GM12878 (cell line): Measurements from ENCODE around the gene ESRRG. TPM values are rescaled to one million over a fixed set of nuclear protein-coding genes. Genes with fewer than 3 reads are reported as not detected.

Source experiments
- ATAC-seq: fragments of 200-7000 bp; cut with Tn5 transposase; 3 replicates; pipeline ENCODE4 v1.9.1; 2020; ENCODE audit warnings: mild to moderate bottlenecking, moderate library complexity
- BruUV-seq: library from RNA; stranded (reverse); fragments of 400-500 nt; replicated peaks from 2 replicates; lab custom pipeline; 2021; lab: Mats Ljungman, UMichigan
- CTCF ChIA-PET: fragments of 300-600 bp; sonication (Branson Sonifier 250); formaldehyde crosslinking; extraction: SDS; loops from one replicate; lab custom pipeline; 2021; ENCODE audit warnings: inconsistent platforms; lab: Yijun Ruan, JAX
- POLR2A ChIA-PET: fragments of 350-600 bp; formaldehyde crosslinking; extraction: SDS; loops from one replicate; lab custom pipeline; 2021; ENCODE audit warnings: inconsistent platforms; lab: Charles Lee
- RAD21 ChIA-PET: fragments of 300-600 bp; sonication (Branson Sonifier 250); formaldehyde crosslinking; loops from one replicate; lab custom pipeline; 2023; ENCODE audit warnings: antibody characterized with exemption; ENCODE audit not compliant: unreplicated experiment; lab: Charles Lee
- SMC1A ChIA-PET: fragments of 300-600 bp; sonication (Branson Sonifier 250); formaldehyde crosslinking; loops from one replicate; lab custom pipeline; 2023; ENCODE audit not compliant: unreplicated experiment, uncharacterized antibody; lab: Charles Lee
- DNase-seq: peaks from one replicate; pipeline ENCODE4 v3.0.0-alpha.2; 2011; ENCODE audit warnings: low read depth, low spot score
- FAIRE-seq: peaks from 3 replicates; lab custom pipeline; 2011; peaks lifted over from hg19 to GRCh38; lab: Jason Lieb, UNC
- H2AFZ ChIP-seq: 2 replicates; pipeline ENCODE4 v1.6.0; 2011; ENCODE audit warnings: low read depth, low read length, control low read depth; ENCODE audit not compliant: control insufficient read depth
- H3K27ac ChIP-seq: 2 replicates; pipeline ENCODE4 v1.5.1; 2011; ENCODE audit warnings: control low read depth; ENCODE audit not compliant: control insufficient read depth, insufficient read depth
- H3K27me3 ChIP-seq, 2 experiments: replicated peaks in 1 of 2; 2 replicates each; pipeline versions ENCODE4 v1.6.0 to v1.6.1; 2011; ENCODE audit warnings: low read length in 1 of 2; ENCODE audit not compliant: control insufficient read depth in 2 of 2, insufficient read depth in 2 of 2
- H3K36me3 ChIP-seq, 2 experiments: 2 replicates each; pipeline ENCODE4 v1.5.1; 2011; ENCODE audit warnings: low read length in 1 of 2; ENCODE audit not compliant: control insufficient read depth in 2 of 2, insufficient read depth in 2 of 2
- H3K4me1 ChIP-seq: 2 replicates; pipeline ENCODE4 v1.6.1; 2011; ENCODE audit warnings: mild to moderate bottlenecking, low read length, moderate library complexity, mixed read lengths; ENCODE audit not compliant: control insufficient read depth, insufficient read depth
- H3K4me2 ChIP-seq: 2 replicates; pipeline ENCODE4 v1.6.0; 2011; ENCODE audit warnings: control low read depth; ENCODE audit not compliant: control insufficient read depth, insufficient read depth
- H3K4me3 ChIP-seq: fragments of 200-600 bp; sonication (generic); 2 replicates; pipeline ENCODE4 v1.5.1; 2016
- H3K79me2 ChIP-seq: 2 replicates; pipeline ENCODE4 v1.6.0; 2011; ENCODE audit warnings: low read length; ENCODE audit not compliant: control insufficient read depth, insufficient read depth
- H3K9ac ChIP-seq: 2 replicates; pipeline ENCODE4 v1.8.0; 2011; ENCODE audit warnings: low read length, control low read depth, mixed read lengths; ENCODE audit not compliant: control insufficient read depth, insufficient read depth
- H3K9me3 ChIP-seq: replicated peaks from 3 replicates; pipeline ENCODE4 v1.5.1; 2011; ENCODE audit warnings: mild to moderate bottlenecking, low read length; ENCODE audit not compliant: control insufficient read depth, insufficient read depth
- H4K20me1 ChIP-seq: 2 replicates; pipeline ENCODE4 v1.6.0; 2011; ENCODE audit not compliant: control insufficient read depth, insufficient read depth
- CREB1 ChIP-seq: IDR thresholded peaks from 2 replicates; pipeline ENCODE4 v1.6.1; 2012; ENCODE audit warnings: low read depth, mild to moderate bottlenecking, inconsistent platforms
- EED ChIP-seq: sonication (generic); IDR thresholded peaks from 2 replicates; pipeline ENCODE4 v1.6.1; 2016; ENCODE audit warnings: antibody characterized with exemption, low read depth
- ELK1 ChIP-seq: IDR thresholded peaks from 2 replicates; pipeline ENCODE4 v1.6.1; 2012; ENCODE audit warnings: low read depth, low read length, improper control_type of control experiment
- EP300 ChIP-seq, 2 experiments: fragments of 150-350 bp in 1 of 2; IDR thresholded peaks; 2 replicates each; pipeline ENCODE4 v1.6.1; 2011 to 2012; ENCODE audit warnings: low read depth in 2 of 2, low read length in 2 of 2, borderline replicate concordance in 1 of 2, improper control_type of control experiment in 1 of 2, inconsistent platforms in 1 of 2; ENCODE audit not compliant: control insufficient read depth in 1 of 2
- ESRRA ChIP-seq: IDR thresholded peaks from 2 replicates; pipeline ENCODE4 v1.6.1; 2012; ENCODE audit warnings: mild to moderate bottlenecking, low read length, improper control_type of control experiment
- FOS ChIP-seq: IDR thresholded peaks from 3 replicates; pipeline ENCODE4 v1.6.1; 2011; ENCODE audit warnings: borderline replicate concordance; ENCODE audit not compliant: insufficient read length; ENCODE audit errors: extremely low read depth
- HCFC1 ChIP-seq: fragments of 150-350 bp; IDR thresholded peaks from 2 replicates; pipeline ENCODE4 v1.6.1; 2014; ENCODE audit warnings: low read length
- IRF5 ChIP-seq: fragments of 450-650 bp; IDR thresholded peaks from 2 replicates; pipeline ENCODE4 v1.6.1; 2017; ENCODE audit warnings: borderline replicate concordance
- SMAD1 ChIP-seq: fragments of 450-650 bp; IDR thresholded peaks from 2 replicates; pipeline ENCODE4 v1.6.1; 2018; ENCODE audit warnings: mild to moderate bottlenecking, low read depth; ENCODE audit not compliant: partially characterized antibody
- USF1 ChIP-seq: IDR thresholded peaks from 2 replicates; pipeline ENCODE4 v1.6.1; 2011; ENCODE audit warnings: borderline replicate concordance, low read depth, mild to moderate bottlenecking, moderate library complexity, mixed read lengths, low read length; ENCODE audit not compliant: insufficient read depth; ENCODE audit errors: extremely low read length
- YY1 ChIP-seq: IDR thresholded peaks from 2 replicates; pipeline ENCODE4 v1.6.1; 2011; ENCODE audit warnings: low read depth, mild to moderate bottlenecking, low read length
- ZBED1 ChIP-seq: IDR thresholded peaks from 2 replicates; pipeline ENCODE4 v1.6.1; 2016; ENCODE audit warnings: borderline replicate concordance
- ZBTB11 ChIP-seq: fragments of 450-650 bp; formaldehyde crosslinking; IDR thresholded peaks from 2 replicates; pipeline ENCODE4 v1.5.0; 2022; ENCODE audit warnings: mild to moderate bottlenecking, missing genetic modification characterization
- ZNF207 ChIP-seq: fragments of 450-650 bp; IDR thresholded peaks from 2 replicates; pipeline ENCODE4 v1.6.1; 2014; ENCODE audit warnings: antibody characterized with exemption, mild to moderate bottlenecking, borderline replicate concordance
- ZNF24 ChIP-seq: fragments of 450-650 bp; IDR thresholded peaks from 2 replicates; pipeline ENCODE4 v1.6.1; 2017; ENCODE audit warnings: antibody characterized with exemption, mild to moderate bottlenecking
- WGBS: methylation state at CpG from one replicate; pipeline ENCODE4 v1.1.6; 2016; ENCODE audit warnings: low lambda C conversion rate; ENCODE audit not compliant: insufficient replicate concordance, insufficient coverage; ENCODE audit errors: missing lambda C conversion rate; 5-methylcytosine and 5-hydroxymethylcytosine counted together
- in situ Hi-C: fragments of 300-500 bp; cut with MboI; formaldehyde crosslinking; loops from 9 replicates; pipeline ENCODE4 v1.14.3; 2018; ENCODE audit warnings: mixed read lengths
- intact Hi-C: fragments of 100-400 bp; cut with micrococcal nuclease; formaldehyde crosslinking; loops from one replicate; pipeline ENCODE4 v1.14.2; 2022; ENCODE audit not compliant: unreplicated experiment
- polyA plus RNA-seq, 11 experiments: library from polyadenylated mRNA; depleted of rRNA in 4 of 11; unstranded in 6 of 11; stranded (reverse) in 5 of 11; fragments of >200 nt; fragmentation: Nextera tagmentation in 4 of 11; fragmentation: Illumina TruSeq in 1 of 11; extraction: Ambion mirVana in 4 of 11; extraction: Trizol in 1 of 11; gene quantifications; 1 replicate in 1 of 11; 2 replicates in 10 of 11; pipeline versions ENCODE4 v1.2.1 to v1.2.3, GENCODE V29; 2011 to 2016; ENCODE audit warnings: inconsistent platforms in 2 of 11, missing spikeins in 2 of 11, low read depth in 1 of 11
- total RNA-seq, 4 experiments: library from RNA; depleted of rRNA in 3 of 4; stranded (reverse); fragments of >200 nt in 3 of 4; fragmentation: Illumina TruSeq in 1 of 4; extraction: Trizol in 1 of 4; gene quantifications; 2 replicates each; pipeline versions ENCODE4 v1.2.1 to v1.2.3, GENCODE V29; 2013 to 2021

Gene ESRRG
- total and polyA plus RNA-seq, 10 of the 15 experiments (the other 5 are each of a cell fraction or from before 2014, with no cell fraction given) = 0.03 TPM; not detected in 9

GRCh38 chr1:216765346-216766300 lies 42.4 kb upstream of the ESRRG start:
- intact Hi-C loops (no loop called here), in situ Hi-C loops (no loop called here)
- Histone ChIP-seq H3K36me3 (no peaks in the 10 kb centered on the region), H2AFZ (no peak overlapping the region), H3K9me3 (no peaks in the 10 kb centered on the region), H3K4me3 (no peak overlapping the region), H3K27me3 (no peaks in the 10 kb centered on the region), H3K27ac (no peak overlapping the region), H3K9ac (no peak overlapping the region), H3K4me2 (no peak overlapping the region), H3K79me2 (no peaks in the 10 kb centered on the region), H3K4me1 (no peaks in the 10 kb centered on the region), H4K20me1 (no peaks in the 10 kb centered on the region)
- ChIA-PET RAD21 (no interaction called here), POLR2A (no interaction called here), SMC1A (interaction anchor here (0.5 to 0.7 kb wide), 2 partner anchors 13 to 19 kb away, joined by 3 read pairs; no protein-coding TSS in a partner anchor), CTCF (no interaction called here)
- no TSS peak for BruUV-seq
- FAIRE-seq (no peak), ATAC-seq (no peak), DNase-seq (no peak)
- WGBS = 25% methylated on average over 10 of the region's 10 CpGs
- no peak for TF ChIP-seq USF1
- TF ChIP-seq ELK1 = no peak
- TF ChIP-seq EP300 (IDR thresholded peaks at IDR 0.05; ENCODE audit: borderline replicate concordance in 1 of 2, control insufficient read depth in 1 of 2, low read depth in 2 of 2, low read length in 2 of 2) = no peak
- no peak for TF ChIP-seq ESRRA
- no peak for TF ChIP-seq ZBED1
- no peak for TF ChIP-seq ZNF24
- no peak for TF ChIP-seq ZNF207
- no peak for TF ChIP-seq HCFC1
- no peak for TF ChIP-seq EED
- TF ChIP-seq ZBTB11 (CRISPR knock-in tag) = no peak
- no peak for TF ChIP-seq FOS
- no peak for TF ChIP-seq CREB1
- no peak for TF ChIP-seq IRF5
- TF ChIP-seq SMAD1 = no peak
- no peak for TF ChIP-seq YY1
